Activated T-cell treated with anti-CD3 and anti-CD28 coated beads for 1 hour (primary cell): ENCODE data around the gene TSGA10.
"Not testable (repeated sequence)": the region's sequence is repeated elsewhere in the genome, so short reads cannot be mapped to it uniquely, and the experiment has no call there.

Experiments used
- DNase-seq: peaks from one replicate; pipeline ENCODE4 v3.0.0-alpha.2; 2020; ENCODE audit warnings: low read depth

TSGA10 gene

GRCh38 chr2:99153921-99154604 is 679 bp downstream of the TSGA10 start:
- DNase-seq = no peak

GRCh38 chr2:99152199-99152895 is 2.4 kb downstream of the TSGA10 start:
- no peak for DNase-seq

GRCh38 chr2:99150706-99151105 is 4.0 kb downstream of the TSGA10 start:
- DNase-seq = no peak

- DNase-seq = peak; percentile 95
These were observed 13.3 kb downstream of the TSGA10 start, which contains the start of gene C2orf15 for GRCh38 chr2:99141110-99142108. TSS of gene C2orf15 (plus strand) at chr2:99141707. CDS start at chr2:99150559, 8,852 bp downstream.

- no peak for DNase-seq
These were observed 14.0 kb downstream of the TSGA10 start for GRCh38 chr2:99140860-99141109.

- no peak for DNase-seq
These were observed 14.5 kb downstream of the TSGA10 start for GRCh38 chr2:99140056-99140859.

- DNase-seq = no peak
These were observed 15.7 kb downstream of the TSGA10 start for GRCh38 chr2:99139003-99139402.

GRCh38 chr2:99135044-99135556 is 19.6 kb downstream of the TSGA10 start:
- DNase-seq = not testable (repeated sequence)

- DNase-seq = no peak
These were observed 26.8 kb downstream of the TSGA10 start for GRCh38 chr2:99127981-99128380.

GRCh38 chr2:99112617-99113016 is 42.1 kb downstream of the TSGA10 start:
- DNase-seq = no peak

- DNase-seq = no peak
These were observed 42.8 kb downstream of the TSGA10 start for GRCh38 chr2:99111945-99112344.

- no peak for DNase-seq
These were observed 43.5 kb downstream of the TSGA10 start for GRCh38 chr2:99111236-99111635.

- DNase-seq = no peak
These were observed 47.8 kb downstream of the TSGA10 start for GRCh38 chr2:99106913-99107312.

- no peak for DNase-seq
These were observed 50.7 kb downstream of the TSGA10 start for GRCh38 chr2:99104006-99104405.

GRCh38 chr2:99101697-99102096 is 53.0 kb downstream of the TSGA10 start:
- DNase-seq = no peak

GRCh38 chr2:99096728-99097127 is 58.0 kb downstream of the TSGA10 start:
- DNase-seq = no peak

GRCh38 chr2:99088017-99088416 is 66.7 kb downstream of the TSGA10 start:
- DNase-seq = no peak

GRCh38 chr2:99086385-99086784 is 68.4 kb downstream of the TSGA10 start:
- no peak for DNase-seq

GRCh38 chr2:99085421-99085820 is 69.3 kb downstream of the TSGA10 start:
- no peak for DNase-seq

GRCh38 chr2:99084256-99084655 is 70.5 kb downstream of the TSGA10 start:
- DNase-seq = no peak

GRCh38 chr2:99081891-99082290 is 72.9 kb downstream of the TSGA10 start:
- no peak for DNase-seq

- no peak for DNase-seq
These were observed 75.5 kb downstream of the TSGA10 start for GRCh38 chr2:99079226-99079625.
